Neutrophil (primary cell): ENCODE results near the gene ITGB3.

ENCODE experiments used
- H3K27ac ChIP-seq: fragments of 200-600 bp; sonication (generic); 2 replicates; pipeline ENCODE4 v1.5.1; 2016; ENCODE audit warnings: mild to moderate bottlenecking, moderate library complexity
- H3K27me3 ChIP-seq: fragments of 200-600 bp; sonication (generic); 2 replicates; pipeline ENCODE4 v1.6.0; 2016; ENCODE audit warnings: mild to moderate bottlenecking
- H3K36me3 ChIP-seq: fragments of 200-600 bp; sonication (generic); 2 replicates; pipeline ENCODE4 v1.5.1; 2017
- H3K4me1 ChIP-seq, 2 experiments: fragments of 200-600 bp in 1 of 2; sonication (generic) in 1 of 2; 1 replicate in 1 of 2; 2 replicates in 1 of 2; pipeline versions ENCODE4 v1.5.1 to v1.6.1; 2013 to 2016; ENCODE audit warnings: low read depth in 1 of 2, low read length in 1 of 2, mild to moderate bottlenecking in 1 of 2, moderate library complexity in 1 of 2; ENCODE audit not compliant: control insufficient read depth in 1 of 2, insufficient read depth in 1 of 2
- H3K4me3 ChIP-seq, 2 experiments: fragments of 200-600 bp in 1 of 2; sonication (generic) in 1 of 2; 1 replicate in 1 of 2; 2 replicates in 1 of 2; pipeline ENCODE4 v1.5.1; 2013 to 2016; ENCODE audit warnings: low read depth in 1 of 2, low read length in 1 of 2, mild to moderate bottlenecking in 1 of 2, moderate library complexity in 1 of 2
- H3K9me3 ChIP-seq: fragments of 200-600 bp; sonication (generic); 2 replicates; pipeline ENCODE4 v1.5.1; 2016
- CTCF ChIP-seq: fragments of 200-600 bp; sonication (generic); IDR thresholded peaks from 2 replicates; pipeline ENCODE4 v1.5.1; 2016; ENCODE audit warnings: antibody characterized with exemption

ITGB3 gene

GRCh38 chr17:47311420-47311819, 57.8 kb downstream of the ITGB3 start:
- TF ChIP-seq CTCF = no peak
- Histone ChIP-seq H3K27ac (no peak overlapping the region), H3K4me1 (no peaks in the 10 kb centered on the region), H3K36me3 (no peaks in the 10 kb centered on the region), H3K27me3 (no peaks in the 10 kb centered on the region), H3K9me3 (no peaks in the 10 kb centered on the region), H3K4me3 (no peak overlapping the region)

GRCh38 chr17:47315451-47316266, 62.0 kb downstream of the ITGB3 start:
- TF ChIP-seq CTCF = no peak
- Histone ChIP-seq H3K27ac (no peak overlapping the region), H3K36me3 (no peaks in the 10 kb centered on the region)

GRCh38 chr17:47316311-47316710, 62.7 kb downstream of the ITGB3 start:
- Histone ChIP-seq H3K27ac (no peak overlapping the region), H3K27me3 (peaks cover under 1% of the 10 kb centered on the region), H3K9me3 (no peaks in the 10 kb centered on the region), H3K36me3 (no peaks in the 10 kb centered on the region), H3K4me3 (no peak overlapping the region), H3K4me1 (no peaks in the 10 kb centered on the region)
- TF ChIP-seq CTCF = no peak

More at GRCh38 chr17:47315451-47316266, 62.0 kb downstream of the ITGB3 start:
- Histone ChIP-seq H3K27me3 (no peaks in the 10 kb centered on the region), H3K9me3 (no peaks in the 10 kb centered on the region), H3K4me1 (no peaks in the 10 kb centered on the region), H3K4me3 (no peak overlapping the region)

- no peak for TF ChIP-seq CTCF
- Histone ChIP-seq H3K27me3 (peaks cover 9% of the 10 kb centered on the region), H3K4me1 (no peaks in the 10 kb centered on the region), H3K27ac (no peak overlapping the region), H3K9me3 (no peaks in the 10 kb centered on the region), H3K4me3 (no peak overlapping the region), H3K36me3 (no peaks in the 10 kb centered on the region)
Observed at GRCh38 chr17:47317119-47317518, 63.5 kb downstream of the ITGB3 start.

- Histone ChIP-seq H3K4me1 (peaks cover 3% of the 10 kb centered on the region in 2 experiments), H3K9me3 (no peaks in the 10 kb centered on the region), H3K27me3 (peaks cover 21% of the 10 kb centered on the region), H3K4me3 (no peak overlapping the region), H3K27ac (no peak overlapping the region), H3K36me3 (no peaks in the 10 kb centered on the region)
- TF ChIP-seq CTCF = no peak
Observed at GRCh38 chr17:47318197-47318918, 64.7 kb downstream of the ITGB3 start.
